Measurements from ENCODE around the gene PROX1.
A peak's percentile ranks its signal among the peaks of the same experiment; 100 is the strongest.

The PROX1 gene

DNA sequence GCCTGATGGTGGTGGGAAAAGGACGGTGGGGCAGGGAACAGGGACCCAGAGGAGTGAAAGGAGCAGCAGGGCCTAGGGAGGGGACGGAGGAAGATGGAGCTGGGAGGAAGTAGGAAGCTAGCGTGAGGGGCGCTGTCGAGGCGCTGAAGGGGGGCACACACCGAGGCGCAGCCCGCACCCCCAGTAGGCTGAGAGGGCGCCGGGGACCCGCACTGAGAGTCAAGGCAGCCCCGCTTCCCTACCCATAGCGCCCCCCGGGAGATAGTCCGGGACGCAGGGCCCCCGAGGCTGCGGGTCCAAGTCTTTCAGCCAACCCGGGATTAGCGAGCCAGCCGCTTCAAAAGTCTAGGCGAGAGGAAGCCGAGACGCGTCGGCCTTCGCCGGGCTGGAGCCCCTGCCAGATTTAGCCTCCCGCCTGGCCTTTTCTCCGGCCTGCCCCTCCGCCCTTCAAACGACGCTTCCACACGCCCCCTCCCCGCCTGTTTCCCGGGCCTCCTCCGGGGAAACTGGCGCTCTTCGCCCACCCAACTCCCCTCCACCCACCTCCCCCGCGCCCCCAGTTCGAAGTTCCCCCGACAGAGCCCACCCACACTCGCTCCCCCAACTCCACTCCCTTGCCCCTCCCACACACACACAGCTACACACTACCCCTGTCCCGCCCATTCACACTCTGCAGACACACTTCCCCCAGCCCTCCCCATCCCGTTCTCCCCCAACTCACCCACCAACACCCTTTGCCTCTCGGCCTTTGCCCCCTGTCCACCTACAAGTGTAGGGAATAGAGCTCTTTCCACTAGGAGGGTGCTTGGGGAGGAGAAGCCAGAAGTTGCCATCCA is 7.8 kb upstream of the PROX1 start:
- H2AFZ ChIP-seq (ENCODE audit: low read length) = no peak overlapping the region
- H3F3A ChIP-seq (ENCODE audit: insufficient read depth, low read length) = no peaks in the 10 kb centered on the region
- no peaks in the 10 kb centered on the region for H3K36me3 ChIP-seq (ENCODE audit: insufficient read depth, low read length)
- H3K4me3 ChIP-seq (ENCODE audit: low read depth, low read length, poor library complexity, severe bottlenecking) = no peak overlapping the region
- no peaks in the 10 kb centered on the region for H4K20me1 ChIP-seq (ENCODE audit: insufficient read depth, low read length)
- H3K9ac ChIP-seq (ENCODE audit: low read length) = no peak overlapping the region
- no peaks in the 10 kb centered on the region for H3K27me3 ChIP-seq (ENCODE audit: insufficient read depth, low read length)
- H3K9me2 ChIP-seq (ENCODE audit: low read depth, low read length) = no peaks in the 10 kb centered on the region
- H3K9me3 ChIP-seq (ENCODE audit: low read length) = no peaks in the 10 kb centered on the region
- H3K4me1 ChIP-seq (ENCODE audit: insufficient read depth, low read length, severe bottlenecking) = no peaks in the 10 kb centered on the region
- no peak overlapping the region for H3K27ac ChIP-seq (ENCODE audit: low read depth, low read length, poor library complexity, severe bottlenecking)
- TF ChIP-seq CTCF (IDR thresholded peaks at IDR 0.05; ENCODE audit: low read length) (no peak), EZH2 (IDR thresholded peaks at IDR 0.05; ENCODE audit: borderline replicate concordance, low read length) (no peak)
- H3K79me2 ChIP-seq (ENCODE audit: insufficient read depth, low read length) = no peaks in the 10 kb centered on the region
- H3K4me2 ChIP-seq (ENCODE audit: low read length) = no peak overlapping the region

GRCh38 chr1:213980906-213981305 is 6.9 kb upstream of the PROX1 start:
- H3K27ac ChIP-seq (ENCODE audit: low read depth, low read length, poor library complexity, severe bottlenecking) = no peak overlapping the region
- no peak overlapping the region for H2AFZ ChIP-seq (ENCODE audit: low read length)
- no peak overlapping the region for H3K4me2 ChIP-seq (ENCODE audit: low read length)
- no peaks in the 10 kb centered on the region for H3K9me2 ChIP-seq (ENCODE audit: low read depth, low read length)
- H3K4me3 ChIP-seq (ENCODE audit: low read depth, low read length, poor library complexity, severe bottlenecking) = no peak overlapping the region
- no peaks in the 10 kb centered on the region for H3F3A ChIP-seq (ENCODE audit: insufficient read depth, low read length)
- H3K4me1 ChIP-seq (ENCODE audit: insufficient read depth, low read length, severe bottlenecking) = no peaks in the 10 kb centered on the region
- H3K9me3 ChIP-seq (ENCODE audit: low read length) = no peaks in the 10 kb centered on the region
- TF ChIP-seq EZH2 (IDR thresholded peaks at IDR 0.05; ENCODE audit: borderline replicate concordance, low read length) (no peak), CTCF (IDR thresholded peaks at IDR 0.05; ENCODE audit: low read length) (no peak)
- no peaks in the 10 kb centered on the region for H3K27me3 ChIP-seq (ENCODE audit: insufficient read depth, low read length)
- no peaks in the 10 kb centered on the region for H3K36me3 ChIP-seq (ENCODE audit: insufficient read depth, low read length)
- no peaks in the 10 kb centered on the region for H4K20me1 ChIP-seq (ENCODE audit: insufficient read depth, low read length)
- H3K79me2 ChIP-seq (ENCODE audit: insufficient read depth, low read length) = no peaks in the 10 kb centered on the region
- H3K9ac ChIP-seq (ENCODE audit: low read length) = no peak overlapping the region

DNA sequence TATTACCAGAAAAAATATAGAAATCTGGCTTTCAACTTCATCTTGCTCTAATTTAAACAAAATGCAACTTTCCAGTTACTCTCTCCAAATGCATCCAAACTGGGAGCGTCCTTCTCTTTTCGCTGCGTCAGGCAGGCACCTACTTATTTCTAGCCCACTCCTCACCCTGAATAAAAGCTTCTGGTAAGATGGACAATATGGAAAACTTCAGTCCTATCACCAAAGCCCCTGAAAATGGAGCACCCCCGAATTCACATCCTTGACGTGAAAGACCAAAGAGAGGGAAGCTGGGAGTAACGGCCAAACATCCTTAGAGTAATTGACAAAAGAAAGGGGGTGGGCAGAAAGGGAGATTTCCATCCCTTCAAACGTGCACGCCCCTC is 5.5 kb upstream of the PROX1 start:
- Histone ChIP-seq H3F3A (ENCODE audit: insufficient read depth, low read length) (no peaks in the 10 kb centered on the region), H3K79me2 (ENCODE audit: insufficient read depth, low read length) (no peaks in the 10 kb centered on the region), H4K20me1 (ENCODE audit: insufficient read depth, low read length) (no peaks in the 10 kb centered on the region), H3K36me3 (ENCODE audit: insufficient read depth, low read length) (no peaks in the 10 kb centered on the region), H3K9ac (ENCODE audit: low read length) (no peak overlapping the region), H3K4me3 (ENCODE audit: low read depth, low read length, poor library complexity, severe bottlenecking) (peak overlapping the region; percentile 47), H3K4me2 (ENCODE audit: low read length) (peak overlapping the region; percentile 56; the same call in 1 of the 2 replicates), H3K9me3 (ENCODE audit: low read length) (no peaks in the 10 kb centered on the region), H3K27me3 (ENCODE audit: insufficient read depth, low read length) (no peaks in the 10 kb centered on the region; the same call in 1 of the 2 replicates), H3K4me1 (ENCODE audit: insufficient read depth, low read length, severe bottlenecking) (peaks cover 9% of the 10 kb centered on the region), H2AFZ (ENCODE audit: low read length) (no peak overlapping the region), H3K9me2 (ENCODE audit: low read depth, low read length) (no peaks in the 10 kb centered on the region), H3K27ac (ENCODE audit: low read depth, low read length, poor library complexity, severe bottlenecking) (no peak overlapping the region)
- TF ChIP-seq EZH2 (IDR thresholded peaks at IDR 0.05; ENCODE audit: borderline replicate concordance, low read length) (no peak), CTCF (IDR thresholded peaks at IDR 0.05; ENCODE audit: low read length) (no peak)
